HG02571 (cell line): ENCODE data around the gene RNASEH2C.
"Not testable (repeated sequence)": the region's sequence is repeated elsewhere in the genome, so short reads cannot be mapped to it uniquely, and the experiment has no call there.

ENCODE experiments used
- ATAC-seq: cut with Tn5 transposase; IDR thresholded peaks from one replicate; pipeline ENCODE4 v1.9.1; 2021; ENCODE audit warnings: mild to moderate bottlenecking, moderate library complexity; ENCODE audit not compliant: unreplicated experiment

RNASEH2C gene

GRCh38 chr11:65692367-65692766 is 28.2 kb downstream of the RNASEH2C start:
- ATAC-seq, result no peak

- ATAC-seq, result not testable (repeated sequence)
Observed at GRCh38 chr11:65691847-65692246, 28.8 kb downstream of the RNASEH2C start.

- ATAC-seq, result no peak
Observed at GRCh38 chr11:65685981-65686380, 34.6 kb downstream of the RNASEH2C start.

GRCh38 chr11:65683480-65683879 is 37.1 kb downstream of the RNASEH2C start:
- ATAC-seq, result not testable (repeated sequence)

GRCh38 chr11:65680192-65680743 is 40.3 kb downstream of the RNASEH2C start:
- no peak for ATAC-seq

GRCh38 chr11:65672982-65673381 is 47.6 kb downstream of the RNASEH2C start:
- no peak for ATAC-seq

- no peak for ATAC-seq
Observed at GRCh38 chr11:65672180-65672860, 48.3 kb downstream of the RNASEH2C start.
